ENCODE data around the gene AADACL4.

DNA sequence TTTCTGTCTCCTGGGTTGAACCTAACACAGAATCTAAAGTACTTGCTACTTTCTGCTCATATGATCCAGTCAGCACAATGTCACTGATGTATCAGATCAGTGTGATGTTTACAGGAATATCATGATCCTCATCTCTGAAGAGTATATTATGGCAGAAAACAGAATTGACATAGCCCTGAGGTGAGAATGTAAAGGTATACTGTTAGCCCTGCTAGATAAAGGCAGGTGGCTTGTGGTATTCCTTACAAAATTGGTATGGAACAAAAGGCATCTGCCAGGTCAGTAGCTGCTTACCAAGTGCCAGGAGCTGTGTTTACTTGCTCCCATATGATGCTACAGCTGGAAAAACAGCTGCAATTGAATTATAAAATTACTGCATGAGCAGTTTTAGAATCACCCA, 30.5 kb downstream of the AADACL4 start:
- TF ChIP-seq CTCF (conservative IDR thresholded peaks at IDR 0.05) (no peak), ZFX (IDR thresholded peaks at IDR 0.05) (no peak)

Measured in C4-2B (cell line).